Measurements from ENCODE around the gene NTHL1.

DNA sequence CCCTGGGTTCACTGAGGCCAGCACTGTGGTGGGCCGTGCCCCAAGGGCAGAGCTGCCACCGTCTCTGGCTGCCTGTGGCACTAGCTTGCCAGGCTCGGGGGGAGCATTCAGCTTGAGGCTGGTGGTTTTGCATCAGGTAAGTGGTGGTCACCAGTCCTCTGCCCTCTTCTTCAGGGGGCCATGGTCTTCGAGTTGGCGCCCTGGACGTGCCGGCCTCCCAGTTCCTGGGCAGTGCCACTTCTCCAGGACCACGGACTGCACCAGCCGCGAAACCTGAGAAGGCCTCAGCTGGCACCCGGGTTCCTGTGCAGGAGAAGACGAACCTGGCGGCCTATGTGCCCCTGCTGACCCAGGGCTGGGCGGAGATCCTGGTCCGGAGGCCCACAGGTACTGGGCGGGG is 32.4 kb upstream of the NTHL1 start:
- TF ChIP-seq, protein P1, sequence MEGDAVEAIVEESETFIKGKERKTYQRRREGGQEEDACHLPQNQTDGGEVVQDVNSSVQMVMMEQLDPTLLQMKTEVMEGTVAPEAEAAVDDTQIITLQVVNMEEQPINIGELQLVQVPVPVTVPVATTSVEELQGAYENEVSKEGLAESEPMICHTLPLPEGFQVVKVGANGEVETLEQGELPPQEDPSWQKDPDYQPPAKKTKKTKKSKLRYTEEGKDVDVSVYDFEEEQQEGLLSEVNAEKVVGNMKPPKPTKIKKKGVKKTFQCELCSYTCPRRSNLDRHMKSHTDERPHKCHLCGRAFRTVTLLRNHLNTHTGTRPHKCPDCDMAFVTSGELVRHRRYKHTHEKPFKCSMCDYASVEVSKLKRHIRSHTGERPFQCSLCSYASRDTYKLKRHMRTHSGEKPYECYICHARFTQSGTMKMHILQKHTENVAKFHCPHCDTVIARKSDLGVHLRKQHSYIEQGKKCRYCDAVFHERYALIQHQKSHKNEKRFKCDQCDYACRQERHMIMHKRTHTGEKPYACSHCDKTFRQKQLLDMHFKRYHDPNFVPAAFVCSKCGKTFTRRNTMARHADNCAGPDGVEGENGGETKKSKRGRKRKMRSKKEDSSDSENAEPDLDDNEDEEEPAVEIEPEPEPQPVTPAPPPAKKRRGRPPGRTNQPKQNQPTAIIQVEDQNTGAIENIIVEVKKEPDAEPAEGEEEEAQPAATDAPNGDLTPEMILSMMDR (IDR thresholded peaks at IDR 0.05): no peak
- TF ChIP-seq POLR2A (IDR thresholded peaks at IDR 0.05) (no peak), EP300 (IDR thresholded peaks at IDR 0.05) (no peak)
